Measurements from ENCODE around the gene SH2D3C.
A peak's percentile ranks its signal among the peaks of the same experiment; 100 is the strongest.

Gene SH2D3C

GRCh38 chr9:127808347-127809001 lies 30.0 kb upstream of the SH2D3C start:
- no peak for DNase-seq (ENCODE audit: low read depth)

- no peak for DNase-seq (ENCODE audit: low read depth)
Observed at GRCh38 chr9:127806871-127807270, 28.4 kb upstream of the SH2D3C start.

- no peak for DNase-seq (ENCODE audit: low read depth)
Observed at GRCh38 chr9:127805620-127806019, 27.2 kb upstream of the SH2D3C start.

GRCh38 chr9:127803507-127804352 lies 25.3 kb upstream of the SH2D3C start:
- no peak for DNase-seq (ENCODE audit: low read depth)

- DNase-seq (ENCODE audit: low read depth): peak; percentile 74
Observed at GRCh38 chr9:127802576-127803443, 24.3 kb upstream of the SH2D3C start, which contains the start of gene FPGS. TSS of gene FPGS (plus strand) at chr9:127802882. CDS start at chr9:127802925, 43 bp downstream.

- no peak for DNase-seq (ENCODE audit: low read depth)
Observed at GRCh38 chr9:127801955-127802575, 23.6 kb upstream of the SH2D3C start.

- no peak for DNase-seq (ENCODE audit: low read depth)
Observed at GRCh38 chr9:127796852-127797370, 18.4 kb upstream of the SH2D3C start.

- no peak for DNase-seq (ENCODE audit: low read depth)
Observed at GRCh38 chr9:127796225-127796813, 17.9 kb upstream of the SH2D3C start.

GRCh38 chr9:127794001-127794791 lies 15.7 kb upstream of the SH2D3C start:
- no peak for DNase-seq (ENCODE audit: low read depth)

- no peak for DNase-seq (ENCODE audit: low read depth)
Observed at GRCh38 chr9:127793093-127793708, 14.7 kb upstream of the SH2D3C start.

- DNase-seq (ENCODE audit: low read depth): no peak
Observed at GRCh38 chr9:127792417-127793031, 14.1 kb upstream of the SH2D3C start.

GRCh38 chr9:127791085-127791484 lies 12.6 kb upstream of the SH2D3C start:
- no peak for DNase-seq (ENCODE audit: low read depth)

- no peak for DNase-seq (ENCODE audit: low read depth)
Observed at GRCh38 chr9:127790094-127790855, 11.8 kb upstream of the SH2D3C start.

- no peak for DNase-seq (ENCODE audit: low read depth)
Observed at GRCh38 chr9:127789179-127789578, 10.7 kb upstream of the SH2D3C start.

GRCh38 chr9:127788337-127789011 lies 10.0 kb upstream of the SH2D3C start:
- no peak for DNase-seq (ENCODE audit: low read depth)

GRCh38 chr9:127786773-127787104 lies 8.3 kb upstream of the SH2D3C start:
- DNase-seq (ENCODE audit: low read depth): no peak

- peak; percentile 92 for DNase-seq (ENCODE audit: low read depth)
Observed at GRCh38 chr9:127785933-127786772, 7.7 kb upstream of the SH2D3C start, which contains the start of gene CDK9. TSS of gene CDK9 (plus strand) at chr9:127786034. CDS start at chr9:127786149, 115 bp downstream.
